NCI-H187 treated with DMSO at 0.1 percent for 48 hours (cell line): Measurements from ENCODE around the gene EFHC2.
"Not testable (repeated sequence)": the region's sequence is repeated elsewhere in the genome, so short reads cannot be mapped to it uniquely, and the experiment has no call there.

Experiments used
- DNase-seq: peaks from one replicate; lab custom pipeline; 2025; lab: John Stamatoyannopoulos, UW

Gene EFHC2

DNA sequence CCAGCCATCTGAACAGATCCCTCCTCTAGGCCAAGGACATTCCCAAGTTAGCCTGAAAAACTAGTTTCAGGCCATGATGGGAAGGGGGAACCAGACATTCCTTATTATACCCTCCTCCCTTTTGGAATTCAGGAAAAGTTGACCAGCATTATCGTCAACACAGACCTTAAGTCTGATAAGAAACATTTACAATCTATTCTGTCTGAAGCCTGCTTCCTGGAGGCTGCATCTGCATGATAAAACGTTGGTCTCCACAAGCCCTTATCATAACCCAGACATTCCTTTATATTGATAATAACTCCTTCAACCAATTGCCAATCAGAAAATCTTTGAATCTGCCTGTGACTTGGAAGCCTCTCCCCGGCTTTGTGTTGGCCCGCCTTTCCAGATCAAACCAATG is 44.3 kb downstream of the EFHC2 start:
- DNase-seq, result no peak

DNA sequence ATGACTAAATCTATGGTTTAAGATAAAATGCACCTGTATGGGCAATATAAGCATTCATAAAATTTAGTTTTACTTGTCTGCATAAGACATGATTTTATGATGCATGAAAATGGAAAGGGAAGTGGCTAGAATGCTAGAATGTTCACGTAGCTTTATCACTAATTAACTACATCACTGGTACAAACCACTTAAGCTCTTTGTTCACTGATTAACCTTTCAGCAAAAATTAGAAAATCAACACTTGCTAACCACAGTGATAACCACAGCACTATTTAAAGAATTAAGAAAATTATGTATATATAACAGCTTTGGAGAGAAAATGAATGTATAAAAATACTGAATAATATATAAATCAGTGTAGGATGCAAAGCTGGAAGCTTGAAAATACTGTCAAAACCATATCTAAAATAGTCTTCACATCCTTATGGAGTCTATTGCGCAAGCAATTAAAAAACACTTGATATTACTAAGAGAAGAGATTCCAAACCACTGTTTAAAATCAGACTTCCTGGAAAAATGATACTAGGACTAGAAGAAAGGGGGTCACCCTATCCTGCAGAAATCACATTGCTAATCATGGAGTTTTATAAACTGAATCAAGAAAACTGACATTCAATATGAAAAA is 51.9 kb downstream of the EFHC2 start:
- DNase-seq, result no peak

DNA sequence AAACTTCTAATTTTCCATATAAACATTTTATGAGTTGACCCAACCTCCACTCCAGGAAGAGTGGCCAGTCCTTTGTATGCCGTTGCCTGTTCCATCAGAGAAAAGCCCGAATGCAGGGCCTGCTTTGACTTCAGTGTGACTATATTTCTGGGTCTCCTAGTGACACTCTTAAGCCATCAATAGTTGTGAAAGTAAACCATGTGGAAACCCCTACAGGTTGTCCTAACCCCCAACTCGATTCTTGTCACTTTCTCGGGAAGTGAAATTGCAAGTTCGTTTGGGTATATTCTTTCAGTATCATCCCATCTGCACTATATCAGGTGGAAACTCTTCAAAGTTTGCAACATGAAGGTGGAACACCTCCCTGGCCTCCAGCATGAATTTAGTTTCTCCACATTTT is 52.8 kb downstream of the EFHC2 start:
- DNase-seq, result no peak

DNA sequence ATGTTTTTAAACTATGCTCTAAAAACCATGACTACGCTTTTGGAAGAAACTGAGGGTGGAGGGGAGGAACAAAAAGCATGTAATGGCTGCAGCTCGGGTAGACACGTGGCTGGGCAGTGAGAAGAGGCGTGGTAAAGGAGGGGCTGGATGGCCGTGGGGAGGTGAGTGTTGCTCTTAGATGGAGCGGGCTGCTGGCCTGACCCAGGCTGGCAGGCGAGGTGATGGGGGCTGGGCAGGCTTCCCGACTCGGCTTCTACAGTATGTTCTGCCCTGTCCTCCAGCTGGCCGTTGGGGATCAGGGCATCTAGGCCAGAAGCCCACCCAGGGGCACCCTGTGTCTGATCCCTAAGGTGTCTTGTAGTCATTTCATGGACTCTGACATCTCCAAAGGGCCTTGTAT is 60.7 kb downstream of the EFHC2 start:
- no peak for DNase-seq

DNA sequence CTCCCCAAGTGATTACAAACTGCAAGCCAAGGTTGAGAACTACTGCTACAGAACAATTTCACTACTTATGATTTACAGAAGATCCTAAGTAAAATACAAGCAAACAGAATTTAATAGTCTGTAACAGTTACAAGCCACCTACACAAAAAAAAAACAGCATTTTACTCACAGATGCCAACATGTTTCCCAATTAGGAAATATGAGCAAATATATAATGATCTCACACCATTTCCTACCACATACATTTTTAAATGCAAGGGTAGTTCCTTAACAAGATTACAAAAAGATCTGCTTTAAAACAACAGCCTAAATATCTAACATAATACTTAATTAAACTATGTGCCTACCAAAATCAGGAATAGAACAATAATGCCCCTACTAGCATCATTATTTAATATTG is 63.4 kb downstream of the EFHC2 start:
- no peak for DNase-seq

DNA sequence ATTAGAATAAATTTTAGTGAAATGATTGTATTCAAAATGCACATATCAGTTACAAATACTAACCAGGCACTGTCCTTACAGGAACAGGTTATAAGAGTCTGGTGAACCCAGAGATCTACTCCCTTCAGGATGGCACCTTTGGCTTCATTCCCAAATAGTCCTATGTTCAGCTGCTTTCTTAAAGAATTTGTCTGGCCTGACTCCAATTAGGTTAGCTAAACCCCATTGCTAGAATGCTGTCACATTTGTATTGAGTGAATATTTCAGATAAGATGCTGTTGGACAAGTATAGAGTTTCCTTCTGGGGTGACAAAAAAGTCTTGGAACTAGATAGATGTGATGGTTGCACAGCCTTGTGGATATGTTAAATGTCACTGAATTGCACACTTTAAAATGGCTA is 69.4 kb downstream of the EFHC2 start:
- DNase-seq, result no peak

DNA sequence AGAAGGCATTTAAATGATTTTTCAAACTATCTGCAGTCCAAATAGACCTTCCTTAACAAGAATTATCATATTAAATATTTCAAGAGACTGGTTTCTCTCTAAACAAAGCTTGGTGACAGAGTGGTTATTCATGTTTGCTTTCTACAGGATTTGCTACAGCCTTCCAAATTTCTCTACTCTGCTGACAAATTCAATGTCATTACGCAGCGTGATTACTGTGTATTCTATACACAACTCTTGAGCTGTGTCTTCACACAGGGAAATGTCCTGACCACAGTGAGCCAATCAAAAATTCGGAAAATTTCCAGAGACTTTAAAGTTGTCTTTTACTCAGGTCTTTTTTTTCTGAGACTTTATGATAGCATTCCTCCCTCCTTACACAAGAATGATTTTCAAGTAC is 75.6 kb downstream of the EFHC2 start:
- no peak for DNase-seq

DNA sequence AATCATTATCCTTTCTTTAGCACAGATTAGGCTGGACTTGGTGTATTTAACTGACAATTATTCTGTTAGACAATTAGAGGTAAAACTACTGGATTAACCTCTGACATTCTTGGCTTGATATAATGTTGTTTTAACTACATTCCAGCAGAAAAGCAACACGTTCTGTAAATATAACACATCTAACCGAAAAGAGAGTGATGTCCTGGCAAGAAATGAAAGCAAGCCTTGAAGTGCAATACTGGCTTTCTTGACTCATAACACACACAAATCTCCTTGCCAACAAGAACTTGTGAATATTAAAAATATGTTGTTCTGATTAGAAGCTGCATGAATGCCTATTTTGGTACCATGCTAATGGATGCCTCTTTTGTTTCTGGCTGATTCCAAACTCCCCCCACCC is 76.4 kb downstream of the EFHC2 start:
- DNase-seq, result no peak

DNA sequence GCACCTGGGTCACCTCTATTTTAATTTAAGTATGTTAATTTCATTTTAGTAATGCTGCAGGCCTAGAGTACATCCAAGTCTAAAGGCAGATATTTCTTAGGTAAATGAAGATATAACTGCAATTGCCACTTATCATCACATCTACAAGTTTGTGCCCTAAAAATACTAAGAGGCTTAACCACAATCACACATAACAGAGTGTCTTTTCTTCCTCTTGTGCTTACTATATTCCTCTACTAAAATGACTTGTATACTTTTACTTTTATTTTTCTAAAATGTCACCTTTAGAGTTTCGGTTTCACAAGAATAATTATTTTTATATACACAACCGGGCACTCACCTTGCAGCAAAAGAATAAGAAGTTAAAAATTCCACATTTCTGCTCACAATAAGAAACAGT is 77.9 kb downstream of the EFHC2 start:
- DNase-seq, result no peak

DNA sequence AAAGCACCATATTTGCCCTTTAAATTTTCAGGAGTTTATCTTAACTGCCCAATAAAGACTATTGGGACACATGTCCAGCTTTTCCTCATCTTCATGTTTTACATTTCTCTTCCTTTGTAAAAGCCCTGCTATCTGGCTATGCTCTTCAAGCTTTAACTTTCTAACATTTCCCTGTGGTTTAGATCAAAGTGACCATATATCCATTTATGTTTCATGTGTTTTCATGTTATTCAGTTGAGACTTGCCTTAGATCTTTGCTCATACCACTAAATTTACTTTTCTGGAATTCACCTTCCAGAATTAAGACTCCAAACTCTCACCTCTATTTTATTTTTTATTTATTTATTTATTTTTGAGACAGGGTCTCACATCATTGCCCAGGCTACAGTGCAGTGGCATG is 78.5 kb downstream of the EFHC2 start:
- DNase-seq, result no peak

DNA sequence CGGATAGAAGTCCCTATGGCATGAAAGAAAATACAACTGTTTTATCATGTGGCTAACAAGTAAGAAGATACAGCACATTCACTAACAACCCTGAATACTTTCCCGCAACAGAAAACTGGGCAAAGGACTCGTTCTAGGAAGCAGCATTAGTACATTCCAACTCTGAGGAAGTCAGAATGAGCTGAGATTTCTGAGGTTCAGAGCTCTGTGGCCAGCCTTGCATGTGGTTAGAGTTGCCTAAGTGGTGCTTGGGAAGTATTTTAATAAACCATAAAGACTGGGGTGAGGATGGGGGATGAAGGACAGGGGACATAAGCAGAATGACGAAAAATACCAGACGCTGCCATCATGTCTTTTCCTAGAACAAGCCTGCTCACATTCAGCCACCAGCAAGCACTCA is 82.2 kb downstream of the EFHC2 start:
- DNase-seq, result no peak

DNA sequence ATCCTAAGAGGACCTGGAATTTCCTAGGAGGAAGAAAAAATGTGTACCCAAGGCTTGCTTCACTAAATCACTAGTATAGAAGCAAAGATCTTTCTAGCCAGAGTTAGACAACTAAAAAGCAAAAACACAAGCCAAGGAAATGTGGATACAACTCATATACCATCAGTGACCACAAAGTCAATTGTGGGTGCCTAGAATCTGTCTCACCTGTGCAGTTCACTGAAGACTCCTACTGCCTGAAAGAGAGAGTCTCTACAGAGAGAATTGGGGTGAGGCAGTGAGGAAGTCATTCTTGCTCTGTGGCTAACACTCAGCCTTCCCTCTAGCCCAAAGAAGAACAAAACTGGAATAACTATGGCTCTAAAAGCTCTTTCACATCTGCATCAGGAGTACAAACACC is 82.9 kb downstream of the EFHC2 start:
- DNase-seq, result no peak

DNA sequence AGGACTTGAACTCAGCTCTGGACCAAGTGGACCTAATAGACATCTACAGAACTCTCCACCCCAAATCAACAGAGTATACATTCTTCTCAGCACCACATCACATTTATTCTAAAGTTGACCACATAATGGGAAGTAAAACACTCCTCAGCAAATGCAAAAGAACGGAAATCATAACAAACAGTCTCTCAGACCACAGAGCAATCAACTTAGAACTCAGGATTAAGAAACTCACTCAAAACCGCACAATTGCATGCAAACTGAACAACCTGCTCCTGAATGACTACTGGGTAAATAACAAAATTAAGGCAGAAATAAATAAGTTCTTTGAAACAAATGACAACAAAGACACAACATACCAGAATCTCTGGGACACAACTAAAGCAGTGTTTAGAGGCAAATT is 87.7 kb downstream of the EFHC2 start:
- DNase-seq, result not testable (repeated sequence)

DNA sequence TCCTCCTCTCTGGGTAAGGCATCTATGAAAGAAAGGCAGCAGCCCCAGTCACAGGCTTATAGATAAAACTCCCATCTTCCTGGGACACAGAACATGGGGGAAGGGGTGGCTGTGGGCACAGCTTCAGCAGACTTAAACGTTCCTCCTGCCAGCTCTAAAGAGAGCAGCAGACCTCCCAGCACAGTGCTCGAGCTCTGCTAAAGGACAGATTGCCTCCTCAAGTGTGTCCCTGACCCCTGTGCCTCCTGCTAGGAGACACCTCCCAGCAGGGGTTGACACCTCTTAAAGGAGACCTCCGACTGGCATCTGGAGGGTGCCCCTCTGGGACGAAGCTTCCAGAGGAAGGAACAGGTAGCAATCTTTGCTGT is 89.9 kb downstream of the EFHC2 start:
- no peak for DNase-seq

DNA sequence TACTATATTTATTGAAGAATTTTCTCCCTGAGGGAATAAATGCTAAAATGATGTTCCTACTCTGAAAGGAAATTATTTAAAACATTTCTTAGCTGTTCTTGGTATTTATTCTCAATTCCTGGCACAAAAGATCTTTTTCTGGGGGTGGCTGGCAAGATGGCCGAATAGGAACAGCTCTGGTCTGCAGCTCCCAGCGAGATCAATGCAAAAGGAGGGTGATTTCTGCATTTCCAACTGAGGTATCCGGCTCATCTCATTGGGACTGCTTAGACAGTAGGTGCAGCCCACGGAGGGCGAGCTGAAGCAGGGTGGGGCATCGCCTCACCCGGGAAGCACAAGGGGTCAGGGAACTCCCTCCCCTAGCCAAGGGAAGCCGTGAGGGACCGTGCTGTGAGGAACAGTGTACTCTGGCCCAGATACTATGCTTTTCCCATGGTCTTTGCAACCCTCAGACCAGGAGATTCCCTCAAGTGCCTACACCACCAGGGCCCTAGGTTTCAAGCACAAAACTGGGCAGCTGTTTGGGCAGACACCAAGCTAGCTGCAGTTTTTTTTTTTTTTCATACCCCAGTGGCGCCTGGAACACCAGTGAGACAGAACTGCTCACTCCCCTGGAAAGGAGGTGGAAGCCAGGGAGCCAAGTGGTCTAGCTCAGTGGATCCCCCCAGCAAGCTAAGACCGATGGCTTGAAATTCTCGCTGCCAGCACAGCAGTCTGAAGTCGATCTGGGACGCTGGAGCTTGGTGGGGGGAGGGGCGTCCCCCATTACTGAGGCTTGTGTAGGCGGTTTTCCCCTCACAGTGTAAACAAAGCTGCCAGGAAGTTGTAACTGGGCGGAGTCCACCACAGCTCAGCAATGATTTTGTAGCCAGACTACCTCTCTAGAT is 90.5 kb downstream of the EFHC2 start:
- not testable (repeated sequence) for DNase-seq

DNA sequence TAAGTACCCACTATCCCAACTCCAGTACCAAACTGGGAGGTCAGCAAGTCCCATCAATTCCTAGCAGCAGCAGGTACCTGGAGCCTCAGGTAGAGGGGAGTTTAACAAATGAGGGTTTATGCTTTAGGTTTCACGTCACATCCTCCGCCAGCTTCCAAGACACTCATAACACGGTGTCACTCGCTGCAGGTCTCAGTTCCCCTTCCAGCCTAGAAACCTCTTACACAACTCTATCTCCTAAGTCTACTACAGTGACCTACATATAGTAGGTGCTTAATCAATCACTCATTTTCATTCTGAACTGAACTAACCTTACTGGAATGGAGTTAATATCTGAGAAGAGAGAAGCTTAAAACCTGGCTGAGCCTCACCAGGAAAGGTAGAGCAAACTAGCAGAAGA is 96.0 kb downstream of the EFHC2 start:
- DNase-seq, result no peak

DNA sequence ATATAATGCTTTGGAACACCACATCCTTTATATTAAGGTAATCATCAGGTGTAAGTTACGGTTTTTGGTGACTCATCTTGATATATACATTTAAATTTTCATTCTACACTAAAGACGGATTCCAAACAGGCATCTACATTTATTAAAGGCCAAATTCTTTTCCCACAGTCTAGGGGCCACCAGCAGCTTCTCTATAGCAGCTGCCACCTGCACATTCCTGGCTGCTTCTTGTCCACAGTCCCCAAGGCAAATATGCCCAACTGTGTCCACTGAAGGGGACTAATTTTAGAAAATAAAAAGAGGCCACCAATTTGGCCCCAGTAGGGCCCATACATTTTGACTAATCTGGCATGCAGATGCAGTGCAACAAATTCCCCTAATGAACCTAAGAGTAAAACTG is 96.6 kb downstream of the EFHC2 start:
- no peak for DNase-seq

DNA sequence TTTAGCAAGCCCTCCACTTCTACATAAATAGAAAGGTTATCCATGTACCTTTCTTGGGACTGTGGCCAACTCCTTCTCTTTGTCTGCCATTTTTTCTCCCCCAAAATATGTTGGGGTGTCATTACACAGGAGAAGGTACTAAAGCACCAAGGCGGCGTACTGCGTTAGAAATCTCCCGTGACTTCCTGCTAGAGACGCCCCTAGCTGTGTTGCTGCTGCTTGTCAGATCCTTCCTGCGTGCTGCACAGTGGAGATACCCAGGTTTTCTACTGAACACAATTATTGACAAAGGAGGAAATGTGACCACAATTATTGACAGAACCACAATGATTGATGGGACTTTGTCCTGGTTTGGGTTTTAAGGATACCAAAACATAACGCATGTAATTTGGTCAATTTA is 97.7 kb downstream of the EFHC2 start:
- DNase-seq, result no peak

DNA sequence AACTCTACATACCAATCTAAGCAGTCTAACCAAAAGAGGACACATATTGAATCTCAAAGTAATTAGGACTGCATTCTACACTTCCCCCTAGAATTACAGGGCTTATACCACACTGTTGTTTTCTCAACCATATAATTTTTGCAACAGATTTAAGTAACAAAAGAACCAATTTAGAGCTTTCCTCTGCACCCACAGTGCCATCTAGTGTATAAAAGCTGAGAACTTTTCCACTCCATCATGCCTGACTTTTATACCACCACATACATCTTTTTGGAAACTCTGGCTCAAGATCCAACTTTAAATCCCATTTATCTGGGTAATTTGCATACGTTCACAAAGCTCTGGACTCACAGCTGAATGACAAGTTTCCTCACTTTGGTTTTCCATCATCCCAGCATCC is 99.5 kb downstream of the EFHC2 start:
- no peak for DNase-seq

DNA sequence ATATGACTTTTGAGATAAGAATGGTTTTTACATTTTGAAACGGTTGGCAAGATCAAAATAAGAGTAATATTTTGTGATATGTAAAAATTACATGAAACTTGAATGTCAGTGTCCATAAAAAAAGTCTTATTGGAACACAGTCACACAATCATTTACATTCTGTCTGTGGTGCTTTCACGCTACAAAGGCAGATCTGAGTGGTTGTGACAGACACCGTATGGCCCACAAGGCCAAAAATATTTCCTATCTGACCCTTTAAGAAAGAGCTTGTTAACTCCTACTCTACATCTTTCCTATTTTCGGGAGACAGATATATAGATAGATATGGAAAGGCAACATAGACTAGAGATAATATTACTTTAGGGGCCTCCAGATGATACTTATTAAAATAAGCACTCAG is 101.9 kb downstream of the EFHC2 start:
- no peak for DNase-seq

DNA sequence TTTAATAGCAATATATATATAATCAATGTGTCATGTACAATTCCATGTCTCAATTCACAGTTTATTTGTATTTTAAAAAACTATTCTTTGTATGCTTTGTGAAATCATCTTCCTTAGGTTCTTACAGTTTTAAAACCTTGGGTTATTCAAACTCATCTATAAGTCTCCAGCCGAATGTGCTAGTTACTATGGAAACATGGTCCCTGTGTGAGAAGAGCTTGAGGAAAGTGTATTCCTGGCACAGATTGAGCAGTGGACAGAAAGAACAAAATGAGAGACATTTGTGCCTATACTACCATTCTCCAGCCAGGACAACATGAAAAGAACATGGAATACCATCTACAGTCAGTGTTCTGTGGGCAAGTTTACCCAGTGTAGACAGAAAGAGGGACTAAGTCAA is 103.4 kb downstream of the EFHC2 start:
- no peak for DNase-seq

DNA sequence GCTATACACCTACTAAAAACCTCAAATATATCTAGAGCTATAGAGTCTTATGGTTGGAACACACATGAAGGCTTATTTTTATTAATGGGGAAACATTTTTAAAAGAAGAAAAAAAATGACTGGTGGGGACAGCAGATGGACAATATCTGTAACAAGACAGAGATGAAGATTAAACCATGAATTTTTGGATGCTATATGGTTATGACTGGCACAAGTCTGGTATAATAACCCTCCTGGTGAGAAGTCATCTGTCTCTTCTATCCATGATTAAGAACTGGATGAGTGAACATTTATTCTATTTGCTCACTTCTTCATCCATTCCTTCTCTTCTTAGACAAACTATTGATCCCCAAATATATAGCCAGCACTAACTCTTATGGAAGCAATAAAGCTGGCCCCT is 104.4 kb downstream of the EFHC2 start:
- no peak for DNase-seq

DNA sequence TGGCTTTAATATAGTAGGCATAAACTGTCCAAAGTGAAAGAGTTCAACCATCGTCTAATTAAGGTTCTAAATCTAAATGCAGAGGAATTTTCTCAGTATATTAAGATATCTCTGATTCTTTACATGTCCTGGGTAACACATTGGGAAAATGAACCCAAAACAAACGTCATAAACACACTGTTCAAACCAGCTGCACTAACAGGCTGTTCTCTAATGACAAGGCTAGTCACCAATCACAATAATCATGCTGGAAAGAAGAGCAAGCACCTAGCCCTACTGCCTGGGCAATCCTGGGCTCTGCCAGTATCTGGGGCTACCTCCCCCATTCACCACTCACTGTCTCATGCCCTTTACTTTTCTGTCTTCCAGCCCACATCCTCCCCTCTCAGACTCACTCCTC is 107.9 kb downstream of the EFHC2 start:
- no peak for DNase-seq

DNA sequence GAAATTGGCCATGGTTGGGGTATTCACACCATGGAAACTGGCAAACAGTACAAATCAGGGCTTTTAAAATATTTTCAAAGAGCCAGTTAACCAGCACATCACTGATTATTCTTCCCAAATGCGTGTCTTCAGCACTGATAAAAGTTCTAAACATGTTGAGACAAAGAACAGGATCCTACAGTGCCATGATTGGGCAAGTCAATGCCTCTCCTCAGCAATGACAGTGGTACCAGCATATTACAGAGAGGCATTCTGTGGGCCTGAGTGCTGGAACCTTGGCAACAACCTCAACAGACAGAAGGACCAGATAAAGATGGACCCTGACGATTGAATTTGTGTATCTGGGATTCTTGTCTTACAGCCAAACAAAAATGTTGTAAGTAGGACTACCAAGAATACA is 108.9 kb downstream of the EFHC2 start:
- DNase-seq, result no peak
